Kidney (tissue), 14 donors: ENCODE data around the gene FBXW4. TPM values are rescaled to one million over a fixed set of nuclear protein-coding genes. Genes with fewer than 3 reads are reported as not detected.

Source experiments
- DNase-seq, 5 donors: peaks; one replicate each; pipeline ENCODE4 v3.0.0-alpha.2; 2013 to 2020
- FAIRE-seq: peaks from 2 replicates; lab custom pipeline; 2012; peaks lifted over from hg19 to GRCh38; lab: Jason Lieb, UNC
- H3K27ac ChIP-seq, 2 donors: one replicate each; pipeline ENCODE4 v1.7.0; 2013; ENCODE audit warnings: low read depth in 2 of 2, low read length in 2 of 2, inconsistent platforms in 1 of 2
- H3K27me3 ChIP-seq: one replicate; pipeline ENCODE4 v1.7.1; 2013; ENCODE audit warnings: low read length, inconsistent platforms; ENCODE audit not compliant: control insufficient read depth, insufficient read depth
- H3K36me3 ChIP-seq, 3 donors: one replicate each; pipeline versions ENCODE4 v1.7.0 to v1.7.1; 2013; ENCODE audit warnings: low read length in 3 of 3, control low read depth in 1 of 3, inconsistent platforms in 1 of 3; ENCODE audit not compliant: insufficient read depth in 3 of 3, control insufficient read depth in 2 of 3
- H3K4me1 ChIP-seq, 3 donors: one replicate each; pipeline versions ENCODE4 v1.7.0 to v1.7.1; 2013; ENCODE audit warnings: low read length in 3 of 3, inconsistent platforms in 1 of 3, low read depth in 1 of 3; ENCODE audit not compliant: control insufficient read depth in 2 of 3, insufficient read depth in 2 of 3
- H3K4me3 ChIP-seq, 3 donors: one replicate each; pipeline versions ENCODE4 v1.7.0 to v1.8.1; 2013; ENCODE audit warnings: low read length in 3 of 3, control low read depth in 1 of 3, inconsistent platforms in 1 of 3
- H3K9ac ChIP-seq, 3 donors: one replicate each; pipeline versions ENCODE4 v1.7.0 to v1.7.1; 2013; ENCODE audit warnings: low read length in 3 of 3, control low read depth in 1 of 3, inconsistent platforms in 1 of 3
- H3K9me3 ChIP-seq, 3 donors: one replicate each; pipeline versions ENCODE4 v1.7.0 to v1.7.1; 2013; ENCODE audit warnings: low read length in 3 of 3, control low read depth in 1 of 3, inconsistent platforms in 1 of 3; ENCODE audit not compliant: control insufficient read depth in 2 of 3, insufficient read depth in 1 of 3
- CTCF ChIP-seq: IDR thresholded peaks from 3 replicates; pipeline ENCODE4 v1.5.1; 2012; ENCODE audit warnings: mild to moderate bottlenecking, moderate library complexity, borderline replicate concordance; ENCODE audit not compliant: insufficient read depth; ENCODE audit errors: extremely low read depth
- intact Hi-C: fragments of 100-400 bp; cut with DNase I; formaldehyde crosslinking; loops from one replicate; pipeline ENCODE4 v1.11.1; 2022
- polyA plus RNA-seq: library from polyadenylated mRNA; stranded (reverse); fragments of 350-450 nt; fragmentation: Illumina TruSeq; extraction: RNeasy Lipid Tissue Mini Kit (QIAGEN cat#74804); gene quantifications from one replicate; pipeline ENCODE4 v1.2.3, GENCODE V29; 2014; ENCODE audit warnings: low read depth, low replicate concordance; ENCODE audit not compliant: insufficient read depth
- total RNA-seq: library from RNA; stranded (reverse); fragmentation: NEBNext Ultra II Directional; extraction: Animal tissue kit (Norgen Biotek cat#: 25700); gene quantifications from one replicate; pipeline ENCODE4 v1.2.1, GENCODE V29; 2021
- donor health status: control.
- donor health status: control.
- donor health status: control.
- donor health status: control.
- donor health status: control.
- donor health status: DM: yes; HTN: yes; CAD: no.
- donor health status: Normal renal cell carcinoma (clear cell type).

Gene FBXW4
- total and polyA plus RNA-seq, 2 donors from 2014 or later: 47.6 to 80.1 TPM

- H3K9ac ChIP-seq: no peak overlapping the region
- H3K4me3 ChIP-seq: no peak overlapping the region
- no peaks in the 10 kb centered on the region for H3K27me3 ChIP-seq
- no peak for FAIRE-seq
- no peaks in the 10 kb centered on the region for H3K4me1 ChIP-seq
- TF ChIP-seq CTCF: no peak
- H3K9me3 ChIP-seq: no peaks in the 10 kb centered on the region
- DNase-seq: peak in 1 of 5 donors; percentile 36
- no peak overlapping the region for H3K27ac ChIP-seq
- intact Hi-C loops: no loop called here
- H3K36me3 ChIP-seq: no peaks in the 10 kb centered on the region
These were observed 22.1 kb upstream of the FBXW4 start for GRCh38 chr10:101716891-101717659.

GRCh38 chr10:101712997-101713396 is 18.0 kb upstream of the FBXW4 start:
- intact Hi-C loops: no loop called here
- no peaks in the 10 kb centered on the region for H3K4me1 ChIP-seq

GRCh38 chr10:101710793-101711192 is 15.8 kb upstream of the FBXW4 start:
- intact Hi-C loops: no loop called here
- no peaks in the 10 kb centered on the region for H3K4me1 ChIP-seq
- H3K9ac ChIP-seq: no peak overlapping the region
- FAIRE-seq (no peak), DNase-seq (no peak)
- H3K27ac ChIP-seq: no peak overlapping the region
- no peaks in the 10 kb centered on the region for H3K36me3 ChIP-seq
- H3K4me3 ChIP-seq: no peak overlapping the region
- H3K27me3 ChIP-seq: peaks cover 3% of the 10 kb centered on the region
- no peak for TF ChIP-seq CTCF
- no peaks in the 10 kb centered on the region for H3K9me3 ChIP-seq

More at GRCh38 chr10:101712997-101713396, 18.0 kb upstream of the FBXW4 start:
- FAIRE-seq: no peak
- Histone ChIP-seq H3K9ac (no peak overlapping the region), H3K4me3 (no peak overlapping the region), H3K27me3 (peaks cover 3% of the 10 kb centered on the region), H3K27ac (no peak overlapping the region), H3K36me3 (no peaks in the 10 kb centered on the region), H3K9me3 (no peaks in the 10 kb centered on the region)
- no peak for DNase-seq
- no peak for TF ChIP-seq CTCF
